ENCODE measurements around the gene CNNM1.

Gene CNNM1

GRCh38 chr10:99435986-99436638 lies 107.0 kb downstream of the CNNM1 start:
- no peak for DNase-seq (ENCODE audit: low read depth, low spot score)

DNA sequence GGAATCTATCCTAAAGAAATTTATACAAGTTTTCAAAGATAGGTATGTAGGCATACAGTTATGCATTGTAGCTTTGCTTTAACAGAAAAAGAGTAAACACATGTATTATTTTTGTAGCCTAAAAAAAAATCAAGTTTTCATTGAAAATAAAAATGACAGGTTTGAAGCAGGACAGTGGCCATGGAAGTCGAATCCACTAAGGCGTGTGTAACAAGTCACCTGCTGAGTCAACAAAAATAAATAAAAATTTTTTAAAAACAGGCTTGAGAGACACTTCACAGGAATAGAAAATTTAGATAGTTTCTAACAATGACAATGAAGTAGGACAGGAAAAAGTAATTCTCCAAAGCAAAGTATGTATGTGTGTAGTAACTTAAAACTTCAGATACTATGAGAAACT lies 109.7 kb downstream of the CNNM1 start:
- no peak for DNase-seq (ENCODE audit: low read depth, low spot score)
- H3K27ac ChIP-seq = no peak overlapping the region

More at GRCh38 chr10:99435986-99436638, 107.0 kb downstream of the CNNM1 start:
- no peak overlapping the region for H3K27ac ChIP-seq

GRCh38 chr10:99442394-99442793 lies 113.2 kb downstream of the CNNM1 start:
- no peak for DNase-seq (ENCODE audit: low read depth, low spot score)
- H3K27ac ChIP-seq = no peak overlapping the region

DNA sequence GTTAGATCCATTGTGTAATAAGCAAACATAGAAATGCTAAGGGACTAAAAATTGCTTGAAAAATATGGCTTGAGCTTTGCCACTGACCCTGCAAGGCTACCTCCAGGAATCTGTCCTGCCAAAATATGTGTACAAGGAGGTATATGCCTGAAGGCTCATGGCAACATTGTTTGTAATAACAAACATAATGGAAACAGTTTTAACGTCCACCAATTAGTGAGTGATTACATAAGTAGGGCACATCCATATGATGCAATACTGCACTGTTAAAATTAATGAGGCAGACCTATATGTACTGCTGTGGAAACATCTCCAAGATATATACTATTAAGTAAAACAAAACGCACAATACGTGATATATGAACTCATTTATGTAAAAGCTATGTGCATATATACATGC lies 114.3 kb downstream of the CNNM1 start:
- no peak for DNase-seq (ENCODE audit: low read depth, low spot score)
- H3K27ac ChIP-seq = no peak overlapping the region
